ENCODE results near the gene JAG1.

The JAG1 gene

DNA sequence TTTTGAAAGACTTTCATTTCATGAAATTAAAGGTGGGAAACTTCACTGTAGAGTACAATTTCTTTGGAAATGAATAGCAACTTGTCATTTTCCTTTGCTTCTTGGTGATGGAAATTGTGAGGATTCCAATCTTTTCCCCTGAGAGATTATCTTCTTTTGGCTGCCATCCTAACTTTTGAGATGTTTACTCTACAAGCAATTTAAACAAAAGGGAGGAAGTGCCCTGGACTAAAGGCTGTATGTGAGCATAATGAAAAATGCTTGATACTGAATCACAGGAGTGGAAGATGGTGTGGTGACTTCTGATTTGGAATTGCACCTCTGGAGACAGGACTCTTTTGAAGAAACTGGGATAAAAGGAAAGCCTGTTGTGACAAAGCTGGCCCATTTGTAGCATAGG lies 43.1 kb upstream of the JAG1 start:
- TF ChIP-seq, protein P1, sequence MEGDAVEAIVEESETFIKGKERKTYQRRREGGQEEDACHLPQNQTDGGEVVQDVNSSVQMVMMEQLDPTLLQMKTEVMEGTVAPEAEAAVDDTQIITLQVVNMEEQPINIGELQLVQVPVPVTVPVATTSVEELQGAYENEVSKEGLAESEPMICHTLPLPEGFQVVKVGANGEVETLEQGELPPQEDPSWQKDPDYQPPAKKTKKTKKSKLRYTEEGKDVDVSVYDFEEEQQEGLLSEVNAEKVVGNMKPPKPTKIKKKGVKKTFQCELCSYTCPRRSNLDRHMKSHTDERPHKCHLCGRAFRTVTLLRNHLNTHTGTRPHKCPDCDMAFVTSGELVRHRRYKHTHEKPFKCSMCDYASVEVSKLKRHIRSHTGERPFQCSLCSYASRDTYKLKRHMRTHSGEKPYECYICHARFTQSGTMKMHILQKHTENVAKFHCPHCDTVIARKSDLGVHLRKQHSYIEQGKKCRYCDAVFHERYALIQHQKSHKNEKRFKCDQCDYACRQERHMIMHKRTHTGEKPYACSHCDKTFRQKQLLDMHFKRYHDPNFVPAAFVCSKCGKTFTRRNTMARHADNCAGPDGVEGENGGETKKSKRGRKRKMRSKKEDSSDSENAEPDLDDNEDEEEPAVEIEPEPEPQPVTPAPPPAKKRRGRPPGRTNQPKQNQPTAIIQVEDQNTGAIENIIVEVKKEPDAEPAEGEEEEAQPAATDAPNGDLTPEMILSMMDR (conservative IDR thresholded peaks at IDR 0.05), result no peak
- TF ChIP-seq ZFX (IDR thresholded peaks at IDR 0.05), result no peak
- H3K27ac ChIP-seq, result peak overlapping the region; percentile 48; the same call in 1 of the 2 replicates

DNA sequence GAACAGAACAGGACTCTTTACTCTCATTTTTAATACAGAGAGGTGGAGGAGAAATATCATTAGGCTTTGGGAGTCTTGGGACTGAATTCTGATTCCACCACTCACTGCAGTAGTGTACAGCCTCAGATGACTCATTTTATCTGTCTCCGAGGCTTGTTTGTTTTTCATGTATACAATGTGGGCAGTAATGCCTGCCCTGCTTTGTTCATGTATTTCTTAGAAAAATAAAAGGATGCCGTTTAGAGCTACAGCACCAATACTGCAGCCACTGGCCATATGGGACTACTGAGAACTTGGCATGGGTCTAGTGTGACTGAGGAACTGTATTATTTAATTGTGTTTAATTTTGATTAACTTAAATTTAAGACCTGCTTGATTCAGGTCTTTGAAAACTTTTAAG lies 41.2 kb upstream of the JAG1 start:
- H3K27ac ChIP-seq, result no peak overlapping the region
- TF ChIP-seq, protein P1 (conservative IDR thresholded peaks at IDR 0.05), result no peak
- no peak for TF ChIP-seq ZFX (IDR thresholded peaks at IDR 0.05)

GRCh38 chr20:10714236-10714975 lies 40.6 kb upstream of the JAG1 start:
- TF ChIP-seq ZFX (IDR thresholded peaks at IDR 0.05), result no peak
- TF ChIP-seq, protein P1 (conservative IDR thresholded peaks at IDR 0.05), result no peak
- no peak overlapping the region for H3K27ac ChIP-seq

DNA sequence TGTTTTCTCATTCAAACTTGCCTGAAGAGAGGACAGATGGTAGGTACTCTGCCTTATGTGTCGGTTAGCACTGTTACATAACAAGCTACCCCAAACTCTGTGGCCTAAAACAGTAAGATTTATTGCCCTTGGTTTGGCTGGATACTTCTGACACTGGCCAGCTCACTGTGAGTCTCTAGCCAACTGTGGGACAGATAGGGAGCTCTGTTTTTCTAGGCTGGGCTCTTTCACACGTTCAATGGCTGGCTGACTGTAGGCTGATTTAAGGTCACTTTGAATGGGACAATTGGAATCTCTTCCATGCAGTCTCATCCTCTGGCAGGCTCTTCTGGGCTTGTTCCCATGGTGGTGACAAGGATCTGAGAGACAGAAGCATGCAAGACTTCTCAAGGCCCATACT lies 39.4 kb upstream of the JAG1 start:
- no peak overlapping the region for H3K27ac ChIP-seq
- TF ChIP-seq ZFX (IDR thresholded peaks at IDR 0.05), result no peak
- TF ChIP-seq, protein P1 (conservative IDR thresholded peaks at IDR 0.05), result no peak

DNA sequence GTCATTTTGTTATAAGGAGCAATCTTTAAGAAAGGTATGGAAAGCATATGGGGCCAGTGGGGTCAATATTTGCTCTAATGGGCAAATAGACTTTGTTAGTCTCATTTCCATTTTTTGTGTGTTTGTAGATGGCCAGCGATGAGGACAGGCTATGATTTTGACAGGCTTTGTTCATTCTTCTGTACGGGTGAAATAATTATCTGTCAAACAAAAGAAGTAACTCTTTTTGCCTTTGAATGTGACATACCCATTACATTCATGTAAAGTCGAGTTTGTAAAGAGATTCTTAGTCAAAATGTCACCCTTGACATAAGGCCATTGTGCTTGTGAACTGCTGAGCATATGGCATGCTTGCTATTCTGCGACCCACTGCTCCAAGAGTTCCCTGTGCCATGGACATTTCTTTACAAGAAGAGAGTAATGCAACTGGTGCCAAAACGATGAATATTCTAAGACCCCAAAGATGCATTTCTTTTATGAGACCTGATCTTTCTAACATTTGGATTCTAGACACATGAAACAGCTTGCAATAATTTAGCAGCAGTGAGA lies 38.2 kb upstream of the JAG1 start:
- H3K27ac ChIP-seq, result no peak overlapping the region
- TF ChIP-seq, protein P1 (conservative IDR thresholded peaks at IDR 0.05), result no peak
- TF ChIP-seq ZFX (IDR thresholded peaks at IDR 0.05), result no peak

DNA sequence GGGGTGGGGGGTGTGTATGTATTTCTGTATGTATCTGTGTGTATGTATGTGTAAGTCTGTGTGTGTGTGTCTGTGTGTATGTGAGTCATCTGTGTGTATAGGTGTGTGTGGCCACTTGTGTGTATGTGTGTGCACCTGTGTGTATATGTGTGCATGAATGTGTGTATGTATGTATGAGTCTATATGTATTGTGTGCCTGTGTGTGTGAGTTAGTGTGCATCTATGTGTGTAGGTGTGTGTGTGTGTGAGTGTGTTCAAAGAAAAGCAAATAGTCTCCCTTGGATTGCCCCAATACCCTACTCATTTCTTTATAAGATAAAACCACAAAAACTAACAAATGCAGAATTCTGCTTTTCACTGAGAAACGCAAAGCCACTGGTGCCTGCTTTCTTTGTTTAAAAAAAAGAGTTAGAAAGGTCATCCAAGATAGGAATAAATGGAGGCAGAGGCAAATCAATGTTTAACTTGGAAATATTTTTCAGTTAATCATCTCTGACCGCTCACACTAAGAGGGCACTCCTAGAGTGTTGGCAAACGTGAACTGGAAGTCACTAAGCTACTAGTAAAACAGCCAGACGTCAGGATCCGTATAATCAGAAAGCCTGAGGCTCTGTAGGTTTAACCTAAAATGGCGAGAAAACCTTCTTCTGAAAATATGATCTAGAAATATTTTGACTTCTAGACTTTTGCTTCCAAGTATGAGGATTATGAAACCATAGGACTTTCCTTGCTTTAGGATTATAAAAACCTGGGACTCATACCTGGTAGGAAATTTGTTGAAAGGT lies 37.4 kb upstream of the JAG1 start:
- TF ChIP-seq, protein P1 (conservative IDR thresholded peaks at IDR 0.05), result no peak
- no peak for TF ChIP-seq ZFX (IDR thresholded peaks at IDR 0.05)

DNA sequence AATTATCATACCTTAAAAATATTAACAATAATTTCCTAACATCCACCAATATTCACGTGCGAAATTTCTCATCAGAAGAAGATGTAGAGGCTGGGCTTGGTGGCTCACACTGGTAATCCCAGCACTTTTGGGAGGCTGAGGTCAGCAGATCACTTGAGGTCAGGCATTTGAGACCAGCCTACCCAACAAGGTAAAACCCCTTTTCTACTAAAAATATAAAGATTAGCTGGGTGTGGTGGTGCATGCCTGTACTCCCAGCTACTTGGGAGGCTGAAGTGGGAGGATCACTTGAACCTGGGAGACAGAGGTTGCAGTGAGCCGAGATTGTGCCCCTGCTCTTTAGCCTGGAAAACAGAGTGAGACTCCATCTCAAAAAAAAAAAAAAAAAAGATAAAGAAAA lies 36.1 kb upstream of the JAG1 start:
- no peak overlapping the region for H3K27ac ChIP-seq
- TF ChIP-seq, protein P1 (conservative IDR thresholded peaks at IDR 0.05), result no peak
- TF ChIP-seq ZFX (IDR thresholded peaks at IDR 0.05), result no peak

More for the DNA sequence above, 37.4 kb upstream of the JAG1 start:
- H3K27ac ChIP-seq, result no peak overlapping the region

All from C4-2B (cell line).